ENCODE results near the gene VPS39.
A peak's percentile ranks its signal among the peaks of the same experiment; 100 is the strongest.

Gene VPS39

GRCh38 chr15:42171795-42172194 lies 36.3 kb downstream of the VPS39 start:
- TF ChIP-seq Cebpa-rat (IDR thresholded peaks at IDR 0.05) = no peak
- no peaks in the 10 kb centered on the region for H3K27me3 ChIP-seq
- H4K20me1 ChIP-seq = no peaks in the 10 kb centered on the region; a peak in 1 of 22 replicates
- H3K4me2 ChIP-seq = no peak overlapping the region
- no peak overlapping the region for H3K4me3 ChIP-seq
- peaks cover 0 to 22% (median 2%) of the 10 kb centered on the region in 10 experiments; a peak in 9 of 20 replicates for H3K4me1 ChIP-seq
- no peak overlapping the region for H3K9ac ChIP-seq
- no peaks in the 10 kb centered on the region for H3K9me3 ChIP-seq (replicated peaks in 1 of 11)
- H3K27ac ChIP-seq = no peak overlapping the region
- peaks cover 92 to 100% (median 98%) of the 10 kb centered on the region in 11 experiments for H3K36me3 ChIP-seq

DNA sequence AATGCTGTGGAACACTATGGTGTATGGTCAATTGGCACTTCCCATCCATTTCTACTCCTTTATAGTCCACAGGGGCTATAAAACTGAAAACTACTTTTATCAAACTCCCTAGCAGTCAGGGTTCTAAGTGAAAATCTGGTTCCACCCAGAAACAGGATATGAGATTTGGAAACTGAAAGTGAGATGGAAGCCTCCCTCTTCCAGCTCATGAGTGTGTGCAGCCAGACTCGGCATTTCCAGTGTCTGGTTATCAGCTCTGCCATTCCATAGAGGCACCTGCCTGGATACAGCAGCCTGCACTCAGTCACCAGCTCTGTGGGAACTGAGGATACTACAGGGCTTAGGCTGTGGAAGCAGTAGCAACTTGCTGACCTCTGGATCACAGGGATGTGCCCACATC lies 37.0 kb downstream of the VPS39 start:
- peaks cover 0 to 22% (median 2%) of the 10 kb centered on the region in 10 experiments; a peak in 9 of 20 replicates for H3K4me1 ChIP-seq
- no peak overlapping the region for H3K4me3 ChIP-seq
- H3K9ac ChIP-seq = no peak overlapping the region
- H4K20me1 ChIP-seq = no peaks in the 10 kb centered on the region; a peak in 1 of 22 replicates
- H3K27me3 ChIP-seq = no peaks in the 10 kb centered on the region
- no peaks in the 10 kb centered on the region for H3K9me3 ChIP-seq (replicated peaks in 1 of 11)
- H3K36me3 ChIP-seq = peaks cover 94 to 100% (median 98%) of the 10 kb centered on the region in 11 experiments
- H3K4me2 ChIP-seq = peak overlapping the region in 3 of 11 experiments; percentile 20 to 32 (median 29); a peak in 4 of 22 replicates
- H3K27ac ChIP-seq = no peak overlapping the region
- TF ChIP-seq Cebpa-rat (IDR thresholded peaks at IDR 0.05) = no peak

GRCh38 chr15:42166225-42166940 lies 41.7 kb downstream of the VPS39 start:
- Histone ChIP-seq H3K9ac (no peak overlapping the region), H4K20me1 (peaks cover 0 to 11% (median 0%) of the 10 kb centered on the region in 11 experiments; a peak in 2 of 22 replicates), H3K4me2 (no peak overlapping the region), H3K27me3 (no peaks in the 10 kb centered on the region), H3K9me3 (replicated peaks in 1 of 11) (no peaks in the 10 kb centered on the region), H3K4me1 (peaks cover 0 to 15% (median 2%) of the 10 kb centered on the region in 10 experiments; a peak in 9 of 20 replicates), H3K4me3 (no peak overlapping the region), H3K36me3 (peaks cover 95 to 100% (median 98%) of the 10 kb centered on the region in 11 experiments), H3K27ac (no peak overlapping the region)
- TF ChIP-seq Cebpa-rat (IDR thresholded peaks at IDR 0.05) = no peak

GRCh38 chr15:42165106-42165505 lies 43.0 kb downstream of the VPS39 start:
- H4K20me1 ChIP-seq = peaks cover 0 to 14% (median 0%) of the 10 kb centered on the region in 11 experiments; a peak in 3 of 22 replicates
- no peak overlapping the region for H3K9ac ChIP-seq
- no peak overlapping the region for H3K4me3 ChIP-seq
- peaks cover 0 to 10% (median 0%) of the 10 kb centered on the region in 10 experiments; a peak in 4 of 20 replicates for H3K4me1 ChIP-seq
- H3K4me2 ChIP-seq = no peak overlapping the region; a peak in 1 of 22 replicates
- no peak overlapping the region for H3K27ac ChIP-seq
- H3K27me3 ChIP-seq = no peaks in the 10 kb centered on the region
- TF ChIP-seq Cebpa-rat (IDR thresholded peaks at IDR 0.05) = no peak
- H3K36me3 ChIP-seq = peaks cover 95 to 100% (median 98%) of the 10 kb centered on the region in 11 experiments
- no peaks in the 10 kb centered on the region for H3K9me3 ChIP-seq (replicated peaks in 1 of 11)

DNA sequence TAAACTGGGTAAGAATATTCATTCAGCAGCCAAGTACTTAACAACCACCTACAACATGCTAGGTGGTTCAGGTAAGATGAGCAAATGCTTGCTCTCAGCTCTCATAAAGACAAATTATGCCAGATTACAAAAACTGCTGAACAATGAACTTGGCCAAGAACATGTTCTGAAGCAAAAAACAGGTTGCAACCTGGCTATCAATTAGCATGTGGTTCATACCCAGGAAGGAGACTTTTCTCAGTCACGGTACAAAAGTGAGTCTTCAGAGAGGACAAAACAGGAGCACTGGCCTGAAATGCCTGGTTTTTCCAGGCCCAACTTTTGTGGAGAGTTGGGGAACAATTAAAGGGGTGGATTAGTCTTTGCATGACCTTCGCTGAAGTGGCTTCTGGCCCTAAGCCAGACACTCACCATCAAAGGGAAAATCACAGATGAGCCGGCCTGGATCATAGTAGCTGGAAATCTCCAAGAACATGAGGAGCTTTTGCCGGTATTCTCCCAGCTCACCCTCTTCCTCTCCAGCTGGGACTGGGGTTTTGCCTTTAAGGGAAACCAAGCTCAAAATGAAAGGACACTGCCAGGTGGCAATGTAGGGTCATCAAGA lies 44.1 kb downstream of the VPS39 start:
- Histone ChIP-seq H3K4me1 (peaks cover 0 to 10% (median 0%) of the 10 kb centered on the region in 10 experiments; a peak in 4 of 20 replicates), H3K36me3 (peaks cover 98 to 100% (median 98%) of the 10 kb centered on the region in 11 experiments), H4K20me1 (peaks cover 0 to 14% (median 0%) of the 10 kb centered on the region in 11 experiments; a peak in 3 of 22 replicates), H3K4me2 (no peak overlapping the region), H3K27me3 (no peaks in the 10 kb centered on the region), H3K4me3 (no peak overlapping the region), H3K9me3 (replicated peaks in 1 of 11) (no peaks in the 10 kb centered on the region), H3K9ac (no peak overlapping the region), H3K27ac (no peak overlapping the region)
- TF ChIP-seq Cebpa-rat (IDR thresholded peaks at IDR 0.05) = no peak

DNA sequence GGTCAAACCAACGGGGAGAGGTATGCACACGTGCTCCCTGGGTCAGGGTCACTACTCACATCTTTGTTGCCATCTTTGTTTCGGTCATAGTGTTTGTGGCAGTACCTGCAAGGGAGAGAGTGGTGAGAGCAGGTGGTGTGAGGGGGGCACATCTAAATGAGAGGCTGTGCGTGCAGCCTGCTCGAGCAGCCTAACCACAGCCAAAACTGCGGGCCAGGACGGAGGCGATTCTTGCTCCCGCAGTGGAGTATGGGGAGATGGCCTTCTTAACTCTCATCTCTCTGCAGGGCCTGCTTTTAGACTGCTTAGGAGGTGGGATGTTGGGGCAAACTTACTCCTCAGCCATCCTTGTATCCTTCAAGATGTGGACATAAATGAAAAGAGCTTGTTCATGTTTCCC lies 44.8 kb downstream of the VPS39 start:
- Histone ChIP-seq H4K20me1 (peaks cover 0 to 14% (median 0%) of the 10 kb centered on the region in 11 experiments; a peak in 3 of 22 replicates), H3K4me3 (no peak overlapping the region), H3K9ac (no peak overlapping the region), H3K4me2 (no peak overlapping the region), H3K4me1 (peaks cover 0 to 6% (median 0%) of the 10 kb centered on the region in 10 experiments; a peak in 3 of 20 replicates), H3K36me3 (peaks cover 96 to 100% (median 98%) of the 10 kb centered on the region in 11 experiments), H3K27me3 (no peaks in the 10 kb centered on the region), H3K27ac (no peak overlapping the region), H3K9me3 (replicated peaks in 1 of 11) (no peaks in the 10 kb centered on the region)
- no peak for TF ChIP-seq Cebpa-rat (IDR thresholded peaks at IDR 0.05)

- Histone ChIP-seq H4K20me1 (peaks cover 0 to 14% (median 0%) of the 10 kb centered on the region in 11 experiments; a peak in 3 of 22 replicates), H3K27ac (no peak overlapping the region), H3K9me3 (replicated peaks in 1 of 11) (no peaks in the 10 kb centered on the region), H3K4me2 (no peak overlapping the region), H3K27me3 (no peaks in the 10 kb centered on the region), H3K4me1 (peaks cover 0 to 8% (median under 1%) of the 10 kb centered on the region in 10 experiments; a peak in 5 of 20 replicates), H3K36me3 (peaks cover 64 to 68% (median 67%) of the 10 kb centered on the region in 11 experiments), H3K4me3 (no peak overlapping the region), H3K9ac (no peak overlapping the region)
- TF ChIP-seq Cebpa-rat (IDR thresholded peaks at IDR 0.05) = no peak
Observed at GRCh38 chr15:42160136-42160535, 48.0 kb downstream of the VPS39 start.

GRCh38 chr15:42159381-42160015 lies 48.6 kb downstream of the VPS39 start:
- H3K36me3 ChIP-seq = peaks cover 58 to 62% (median 60%) of the 10 kb centered on the region in 11 experiments

DNA sequence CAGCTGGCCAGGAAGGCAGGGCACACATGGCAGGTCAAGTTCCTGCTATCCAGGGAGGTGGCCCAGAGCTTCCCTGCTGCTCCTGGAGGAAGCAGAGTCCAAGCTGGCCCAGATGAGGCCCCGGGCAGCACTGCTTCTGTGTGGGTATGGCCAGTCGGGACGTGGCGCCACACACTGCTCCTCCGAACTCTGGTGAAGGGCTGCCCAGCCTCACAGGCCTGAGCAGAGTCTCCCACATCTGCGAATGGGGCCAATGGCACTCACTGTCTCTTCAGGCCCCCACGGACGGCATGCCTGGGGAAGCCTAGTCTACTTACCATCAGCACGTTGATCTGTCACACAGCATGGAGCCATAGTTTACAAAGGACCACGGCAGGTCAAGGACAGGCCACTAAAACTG lies 49.2 kb downstream of the VPS39 start:
- Histone ChIP-seq H3K27ac (no peak overlapping the region), H3K9ac (no peak overlapping the region)

More at GRCh38 chr15:42159381-42160015, 48.6 kb downstream of the VPS39 start:
- Histone ChIP-seq H3K9ac (no peak overlapping the region), H3K9me3 (replicated peaks in 1 of 11) (no peaks in the 10 kb centered on the region), H3K4me1 (peaks cover 0 to 8% (median 0%) of the 10 kb centered on the region in 10 experiments; a peak in 5 of 20 replicates), H3K27ac (no peak overlapping the region), H4K20me1 (peaks cover 0 to 14% (median 0%) of the 10 kb centered on the region in 11 experiments; a peak in 3 of 22 replicates), H3K4me2 (no peak overlapping the region), H3K4me3 (no peak overlapping the region), H3K27me3 (no peaks in the 10 kb centered on the region)
- no peak for TF ChIP-seq Cebpa-rat (IDR thresholded peaks at IDR 0.05)

More for the DNA sequence above, 49.2 kb downstream of the VPS39 start:
- peaks cover 0 to 8% (median 0%) of the 10 kb centered on the region in 10 experiments; a peak in 5 of 20 replicates for H3K4me1 ChIP-seq
- H3K4me2 ChIP-seq = no peak overlapping the region
- no peak overlapping the region for H3K4me3 ChIP-seq
- peaks cover 52 to 56% (median 55%) of the 10 kb centered on the region in 11 experiments for H3K36me3 ChIP-seq
- H3K27me3 ChIP-seq = no peaks in the 10 kb centered on the region
- no peaks in the 10 kb centered on the region for H3K9me3 ChIP-seq (replicated peaks in 1 of 11)
- no peak for TF ChIP-seq Cebpa-rat (IDR thresholded peaks at IDR 0.05)
- H4K20me1 ChIP-seq = peaks cover 0 to 14% (median 0%) of the 10 kb centered on the region in 11 experiments; a peak in 3 of 22 replicates

Measured in BLaER1 treated with 17β-estradiol and CSF1 and Interleukin-3, amounts not matched to agents 10 nM and 100 nM (cell line).